ENCODE measurements around the gene SEC31B. TPM values are rescaled to one million over a fixed set of nuclear protein-coding genes. Genes with fewer than 3 reads are reported as not detected.

SEC31B gene
- total RNA-seq, 1 donor from 2014 or later, result 1.6 TPM

DNA sequence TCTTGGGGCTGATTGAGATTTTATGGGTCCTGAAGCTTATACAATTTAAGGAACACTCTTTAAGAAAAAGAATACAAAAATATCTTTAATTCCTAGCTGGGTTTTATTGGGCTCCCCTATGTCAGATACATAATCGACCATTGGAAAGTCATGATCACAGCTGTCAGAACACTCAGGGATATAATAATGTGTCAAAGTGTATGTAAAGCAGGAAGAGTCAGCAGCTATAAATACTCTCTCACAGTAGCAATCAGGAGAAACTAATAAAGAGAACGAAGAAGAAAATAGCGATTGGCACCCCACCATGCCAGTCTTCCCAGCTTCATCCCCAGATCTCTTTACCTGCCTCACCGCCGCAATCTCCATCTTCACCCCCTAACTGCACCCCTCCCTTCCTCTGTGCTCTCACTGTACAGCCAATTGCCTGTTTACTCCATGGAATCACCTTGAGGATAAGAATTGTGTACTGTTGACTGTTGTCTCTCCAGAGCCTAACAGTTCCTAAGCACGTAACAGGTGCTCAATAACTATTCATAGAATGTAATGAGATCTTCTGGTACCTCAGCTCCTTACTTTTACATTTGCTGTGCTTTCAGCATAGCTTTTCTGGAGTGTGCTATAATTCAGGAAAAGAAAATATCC, 80.9 kb downstream of the SEC31B start:
- TF ChIP-seq, protein P1, sequence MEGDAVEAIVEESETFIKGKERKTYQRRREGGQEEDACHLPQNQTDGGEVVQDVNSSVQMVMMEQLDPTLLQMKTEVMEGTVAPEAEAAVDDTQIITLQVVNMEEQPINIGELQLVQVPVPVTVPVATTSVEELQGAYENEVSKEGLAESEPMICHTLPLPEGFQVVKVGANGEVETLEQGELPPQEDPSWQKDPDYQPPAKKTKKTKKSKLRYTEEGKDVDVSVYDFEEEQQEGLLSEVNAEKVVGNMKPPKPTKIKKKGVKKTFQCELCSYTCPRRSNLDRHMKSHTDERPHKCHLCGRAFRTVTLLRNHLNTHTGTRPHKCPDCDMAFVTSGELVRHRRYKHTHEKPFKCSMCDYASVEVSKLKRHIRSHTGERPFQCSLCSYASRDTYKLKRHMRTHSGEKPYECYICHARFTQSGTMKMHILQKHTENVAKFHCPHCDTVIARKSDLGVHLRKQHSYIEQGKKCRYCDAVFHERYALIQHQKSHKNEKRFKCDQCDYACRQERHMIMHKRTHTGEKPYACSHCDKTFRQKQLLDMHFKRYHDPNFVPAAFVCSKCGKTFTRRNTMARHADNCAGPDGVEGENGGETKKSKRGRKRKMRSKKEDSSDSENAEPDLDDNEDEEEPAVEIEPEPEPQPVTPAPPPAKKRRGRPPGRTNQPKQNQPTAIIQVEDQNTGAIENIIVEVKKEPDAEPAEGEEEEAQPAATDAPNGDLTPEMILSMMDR (IDR thresholded peaks at IDR 0.05; ENCODE audit: insufficient read depth, low read length, severe bottlenecking), result no peak
- Histone ChIP-seq H3K36me3 (ENCODE audit: control insufficient read depth, insufficient read depth, low read length) (no peaks in the 10 kb centered on the region), H3K4me3 (ENCODE audit: low read depth, low read length) (no peak overlapping the region), H3K27me3 (ENCODE audit: control insufficient read depth, insufficient read depth, low read length) (no peaks in the 10 kb centered on the region)
- DNase-seq (ENCODE audit: low read depth), result no peak
- no peak for FAIRE-seq

Other genes with a start within 250 kb of the SEC31B start
- 107 and 131 TPM in 2 replicates for gene BLOC1S2, start 233.2 kb downstream of the SEC31B start, total RNA-seq
- gene PKD2L1, start 189.6 kb downstream of the SEC31B start, total RNA-seq, result under 0.01 TPM in 1 of 2 replicates, not detected in the other
- gene SCD, start 172.6 kb downstream of the SEC31B start, total RNA-seq, result 199 and 298 TPM in 2 replicates
- not detected in 2 replicates for gene WNT8B, start 56.9 kb downstream of the SEC31B start, total RNA-seq
- gene NDUFB8, start 10.0 kb upstream of the SEC31B start, total RNA-seq, result 134 and 284 TPM in 2 replicates
- 9.0 and 10.8 TPM in 2 replicates for gene HIF1AN, start 16.1 kb upstream of the SEC31B start, total RNA-seq
- not detected in 2 replicates for gene PAX2, start 225.7 kb upstream of the SEC31B start, total RNA-seq